ENCODE measurements around the gene BRAF. TPM values are rescaled to one million over a fixed set of nuclear protein-coding genes. Genes with fewer than 3 reads are reported as not detected.
"Not testable (repeated sequence)": the region's sequence is repeated elsewhere in the genome, so short reads cannot be mapped to it uniquely, and the experiment has no call there.

Gene BRAF
- total RNA-seq, 4 donors from 2014 or later: 32.2 to 94.9 (median 41.0) TPM

DNA sequence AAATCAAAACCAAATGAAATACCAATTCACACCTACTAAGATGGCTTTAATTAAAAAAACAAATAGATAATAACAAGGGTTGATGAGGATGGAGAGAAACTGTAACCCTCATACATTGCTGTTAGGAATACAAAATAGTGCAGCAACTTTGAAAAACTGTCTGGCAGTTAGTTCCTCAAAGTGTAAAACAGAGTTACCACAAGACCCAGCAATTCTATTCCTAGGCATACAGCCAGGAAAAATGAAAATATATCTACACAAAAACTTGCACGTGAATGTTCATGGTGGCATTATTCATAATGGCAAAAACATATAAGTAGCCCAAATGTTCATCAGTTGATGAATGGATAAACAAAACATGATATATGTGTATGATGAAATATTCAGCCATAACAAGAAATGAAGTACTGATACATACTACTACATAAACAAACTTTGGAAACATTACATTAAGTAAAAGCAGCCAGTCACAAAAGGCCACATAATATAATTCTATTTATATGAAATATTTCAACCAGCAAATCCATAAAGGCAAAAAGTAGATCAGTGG, 83.5 kb downstream of the BRAF start:
- DNase-seq (ENCODE audit: low spot score in 2 of 2): no peak
- no peak overlapping the region for H3K4me3 ChIP-seq
- no peaks in the 10 kb centered on the region for H3K4me1 ChIP-seq
- no peak overlapping the region for H3K27ac ChIP-seq
- H3K27me3 ChIP-seq: no peaks in the 10 kb centered on the region
- WGBS: 38% methylated on average over 1 of the region's 1 CpG
- TF ChIP-seq POLR2A (IDR thresholded peaks at IDR 0.05) (no peak), EP300 (IDR thresholded peaks at IDR 0.05) (no peak), POLR2AphosphoS5 (IDR thresholded peaks at IDR 0.05) (no peak)
- TF ChIP-seq, protein P1, sequence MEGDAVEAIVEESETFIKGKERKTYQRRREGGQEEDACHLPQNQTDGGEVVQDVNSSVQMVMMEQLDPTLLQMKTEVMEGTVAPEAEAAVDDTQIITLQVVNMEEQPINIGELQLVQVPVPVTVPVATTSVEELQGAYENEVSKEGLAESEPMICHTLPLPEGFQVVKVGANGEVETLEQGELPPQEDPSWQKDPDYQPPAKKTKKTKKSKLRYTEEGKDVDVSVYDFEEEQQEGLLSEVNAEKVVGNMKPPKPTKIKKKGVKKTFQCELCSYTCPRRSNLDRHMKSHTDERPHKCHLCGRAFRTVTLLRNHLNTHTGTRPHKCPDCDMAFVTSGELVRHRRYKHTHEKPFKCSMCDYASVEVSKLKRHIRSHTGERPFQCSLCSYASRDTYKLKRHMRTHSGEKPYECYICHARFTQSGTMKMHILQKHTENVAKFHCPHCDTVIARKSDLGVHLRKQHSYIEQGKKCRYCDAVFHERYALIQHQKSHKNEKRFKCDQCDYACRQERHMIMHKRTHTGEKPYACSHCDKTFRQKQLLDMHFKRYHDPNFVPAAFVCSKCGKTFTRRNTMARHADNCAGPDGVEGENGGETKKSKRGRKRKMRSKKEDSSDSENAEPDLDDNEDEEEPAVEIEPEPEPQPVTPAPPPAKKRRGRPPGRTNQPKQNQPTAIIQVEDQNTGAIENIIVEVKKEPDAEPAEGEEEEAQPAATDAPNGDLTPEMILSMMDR (IDR thresholded peaks at IDR 0.05): no peak
- peaks cover 7% of the 10 kb centered on the region for H3K36me3 ChIP-seq
- H3K9me3 ChIP-seq: no peaks in the 10 kb centered on the region

DNA sequence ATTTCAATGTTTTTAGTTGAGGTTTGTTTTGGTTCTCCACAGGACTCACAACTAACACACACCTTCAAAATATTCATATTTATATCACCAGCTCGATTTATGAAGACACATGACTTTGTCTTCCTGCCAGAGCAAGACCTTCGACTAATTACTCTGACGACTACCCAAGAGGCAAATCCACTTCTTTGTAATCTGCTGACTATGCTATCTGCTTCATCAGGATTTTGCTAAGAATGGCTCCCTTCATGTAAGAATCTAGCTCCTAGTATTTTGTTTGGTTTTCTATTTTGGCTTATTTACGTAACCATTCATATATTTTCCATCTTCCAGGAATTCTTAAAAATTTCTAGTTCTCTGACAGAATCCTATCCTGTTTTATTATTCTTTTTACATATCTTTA, 93.0 kb downstream of the BRAF start:
- H3K4me3 ChIP-seq: no peak overlapping the region
- DNase-seq (ENCODE audit: low spot score in 2 of 2): no peak

GRCh38 chr7:140829720-140830119, 95.0 kb downstream of the BRAF start:
- WGBS: 98% methylated on average over 1 of the region's 1 CpG
- Histone ChIP-seq H3K36me3 (peaks cover 17% of the 10 kb centered on the region), H3K27ac (no peak overlapping the region), H3K4me3 (no peak overlapping the region), H3K27me3 (no peaks in the 10 kb centered on the region), H3K9me3 (no peaks in the 10 kb centered on the region), H3K4me1 (no peaks in the 10 kb centered on the region)
- no peak for DNase-seq (ENCODE audit: low spot score in 2 of 2)
- TF ChIP-seq POLR2AphosphoS5 (IDR thresholded peaks at IDR 0.05) (no peak), POLR2A (IDR thresholded peaks at IDR 0.05) (no peak), EP300 (IDR thresholded peaks at IDR 0.05) (no peak)
- TF ChIP-seq, protein P1 (IDR thresholded peaks at IDR 0.05): no peak

More for the DNA sequence above, 93.0 kb downstream of the BRAF start:
- no peaks in the 10 kb centered on the region for H3K27me3 ChIP-seq
- no peaks in the 10 kb centered on the region for H3K4me1 ChIP-seq
- WGBS: 72% methylated on average over 4 of the region's 4 CpGs
- H3K36me3 ChIP-seq: peaks cover 17% of the 10 kb centered on the region
- no peaks in the 10 kb centered on the region for H3K9me3 ChIP-seq
- no peak overlapping the region for H3K27ac ChIP-seq
- TF ChIP-seq POLR2A (IDR thresholded peaks at IDR 0.05) (no peak), POLR2AphosphoS5 (IDR thresholded peaks at IDR 0.05) (no peak), EP300 (IDR thresholded peaks at IDR 0.05) (no peak)
- TF ChIP-seq, protein P1 (IDR thresholded peaks at IDR 0.05): no peak

GRCh38 chr7:140828741-140829140, 96.0 kb downstream of the BRAF start:
- H3K9me3 ChIP-seq: no peaks in the 10 kb centered on the region
- H3K36me3 ChIP-seq: peaks cover 9% of the 10 kb centered on the region
- DNase-seq (ENCODE audit: low spot score in 2 of 2): no peak
- 79% methylated on average over 1 of the region's 1 CpG for WGBS
- TF ChIP-seq, protein P1 (IDR thresholded peaks at IDR 0.05): no peak
- TF ChIP-seq POLR2A (IDR thresholded peaks at IDR 0.05) (no peak), EP300 (IDR thresholded peaks at IDR 0.05) (no peak), POLR2AphosphoS5 (IDR thresholded peaks at IDR 0.05) (no peak)
- no peak overlapping the region for H3K27ac ChIP-seq
- H3K4me1 ChIP-seq: no peaks in the 10 kb centered on the region
- H3K4me3 ChIP-seq: no peak overlapping the region
- H3K27me3 ChIP-seq: no peaks in the 10 kb centered on the region

- DNase-seq (ENCODE audit: low spot score in 2 of 2); H3K27me3 ChIP-seq; H3K4me1 ChIP-seq; H3K4me3 ChIP-seq; H3K36me3 ChIP-seq; H3K27ac ChIP-seq; H3K9me3 ChIP-seq: not testable (repeated sequence)
These were observed 107.3 kb downstream of the BRAF start for GRCh38 chr7:140817383-140817782.

All from suprapubic skin (tissue), 4 donors.